HG03469 (cell line): ENCODE results near the gene LEMD2.

Source experiments
- ATAC-seq: cut with Tn5 transposase; IDR thresholded peaks from one replicate; pipeline ENCODE4 v1.9.1; 2021; ENCODE audit warnings: mild to moderate bottlenecking, moderate library complexity, moderate number of reproducible peaks; ENCODE audit not compliant: unreplicated experiment

The LEMD2 gene

DNA sequence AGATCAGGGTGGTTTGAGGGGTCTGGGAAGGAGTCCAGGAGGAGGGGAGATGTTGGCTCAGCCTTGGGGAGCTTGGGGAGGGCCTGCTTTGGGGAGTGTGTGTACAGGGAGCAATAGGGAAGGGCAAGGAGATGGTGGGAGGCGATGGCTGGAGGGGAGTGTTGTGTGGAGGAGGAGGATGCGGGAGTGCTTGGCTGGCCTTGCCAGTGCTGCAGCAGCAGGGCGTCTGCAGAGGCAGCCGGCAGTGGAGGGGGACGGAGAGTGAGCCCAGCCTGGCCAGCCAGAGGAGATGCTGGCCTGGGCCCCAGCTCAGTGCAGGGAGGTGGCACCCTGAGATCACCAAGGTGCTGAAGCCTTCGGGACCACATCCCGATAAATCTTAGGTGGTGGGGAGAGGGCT, 46.1 kb downstream of the LEMD2 start:
- no peak for ATAC-seq

DNA sequence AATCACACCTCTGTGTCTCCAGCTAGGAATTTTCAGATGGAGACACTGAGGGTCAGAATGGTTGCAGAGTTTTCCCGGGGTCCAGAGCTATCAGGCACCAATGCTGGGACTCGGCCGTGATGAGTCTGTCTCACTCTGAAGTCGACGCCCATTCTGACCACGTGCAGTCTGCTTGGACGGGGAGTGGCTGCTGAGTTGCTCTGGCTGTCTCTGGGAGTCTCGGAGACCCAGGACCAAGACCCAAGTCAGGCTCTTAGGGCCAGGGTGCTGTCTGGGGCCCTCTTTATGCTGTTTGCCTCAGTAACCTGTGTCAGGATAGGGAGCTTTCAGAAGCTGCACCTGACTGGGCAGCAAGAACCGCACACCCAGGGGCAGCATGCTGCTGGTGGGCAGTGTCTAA, 46.8 kb downstream of the LEMD2 start:
- ATAC-seq: no peak

DNA sequence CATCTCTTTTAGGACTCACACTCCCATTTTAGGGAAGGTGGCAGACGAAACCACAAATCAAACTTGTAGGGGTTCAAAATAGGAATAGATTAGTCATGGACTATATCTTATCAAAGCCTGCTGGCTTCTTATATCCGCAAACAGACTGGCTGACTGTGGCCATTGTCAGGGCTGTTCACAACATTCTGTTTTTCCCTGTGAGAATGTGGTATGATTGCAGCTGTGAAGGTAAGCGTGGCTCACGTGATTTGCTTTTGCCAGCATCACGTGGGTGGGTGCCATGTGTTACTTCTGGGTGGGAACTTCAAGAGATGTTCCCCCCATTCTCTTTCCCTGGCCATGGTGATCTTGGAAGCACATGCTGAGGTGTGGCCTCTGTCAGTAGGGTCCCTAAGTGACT, 48.1 kb downstream of the LEMD2 start:
- ATAC-seq: no peak

DNA sequence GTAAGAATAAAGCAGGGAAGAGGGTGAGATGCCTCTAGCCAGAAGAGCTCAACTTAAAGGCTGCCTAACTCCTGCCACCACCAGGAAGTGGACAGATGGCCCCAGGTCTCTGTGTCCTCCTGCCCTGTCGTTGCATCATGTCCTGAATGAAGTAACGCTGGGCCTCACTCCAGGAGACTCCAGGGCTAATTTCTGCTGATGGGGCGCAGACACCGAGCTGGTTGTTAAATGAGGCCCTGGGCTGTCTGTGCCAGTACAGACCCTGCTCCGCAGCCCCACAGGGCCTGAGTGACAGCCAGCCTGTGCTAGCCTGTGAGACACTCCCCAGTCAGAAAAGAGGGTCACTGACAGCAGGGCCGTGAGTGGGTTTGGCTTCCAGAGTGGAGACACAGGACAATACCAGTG, 48.7 kb downstream of the LEMD2 start:
- no peak for ATAC-seq

DNA sequence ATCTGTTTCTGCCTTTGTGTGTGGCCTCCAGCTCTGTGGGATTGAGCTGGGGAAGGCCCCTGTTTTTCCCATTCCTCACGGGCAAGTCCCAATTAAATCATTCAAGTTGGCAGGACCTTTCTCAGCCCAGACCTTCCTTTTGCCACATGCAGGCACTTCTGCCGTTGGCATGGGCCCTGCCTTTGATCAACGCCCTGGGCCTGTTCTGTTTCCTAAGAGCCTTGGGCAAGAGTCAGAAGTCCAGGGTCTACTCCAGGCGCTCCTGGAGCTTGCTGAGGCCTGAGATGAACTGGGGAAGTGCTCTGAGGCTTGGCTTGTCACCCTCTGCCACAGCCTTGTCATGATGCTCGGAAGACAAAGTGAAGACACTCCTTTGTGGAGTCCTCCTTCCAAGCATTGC, 49.4 kb downstream of the LEMD2 start:
- ATAC-seq: no peak

DNA sequence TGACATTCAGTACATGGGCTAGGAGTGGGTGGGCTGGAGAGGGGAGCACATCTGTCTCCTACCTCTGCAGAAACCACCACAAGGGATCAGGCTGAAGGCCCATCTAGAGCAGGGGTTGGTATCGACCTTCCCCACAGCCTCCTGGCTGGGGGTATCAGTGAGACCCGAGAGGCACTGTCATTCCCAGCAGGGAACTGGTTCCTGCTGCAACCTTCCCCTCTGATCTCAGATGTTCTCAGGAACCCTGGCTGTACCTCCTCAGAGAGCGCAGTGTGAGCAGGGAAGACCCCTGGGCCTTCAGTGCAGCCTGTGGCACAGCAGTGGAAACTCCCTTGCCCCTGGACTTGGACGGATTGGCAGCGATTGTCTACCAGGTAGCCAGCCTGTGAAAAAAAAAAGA, 50.1 kb downstream of the LEMD2 start:
- no peak for ATAC-seq

DNA sequence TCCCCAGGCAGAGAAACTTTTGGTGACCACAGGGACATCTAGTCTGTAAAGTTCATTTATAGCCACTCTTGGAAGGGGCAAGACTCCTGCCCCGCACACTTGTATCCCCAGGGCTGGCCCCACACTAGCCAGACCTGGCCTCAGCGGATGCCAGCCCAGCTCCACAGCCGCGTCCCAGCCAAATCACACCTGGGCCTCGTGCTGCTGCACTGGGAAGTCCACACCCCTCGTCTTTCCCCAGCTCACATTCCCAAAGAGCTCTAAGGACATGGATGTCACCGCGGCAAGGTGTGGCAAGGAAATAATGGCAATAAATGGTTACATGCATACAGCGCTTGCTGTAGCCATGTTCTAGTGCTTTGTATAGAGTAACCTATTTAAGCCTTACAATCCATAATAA, 50.8 kb downstream of the LEMD2 start:
- ATAC-seq: no peak

DNA sequence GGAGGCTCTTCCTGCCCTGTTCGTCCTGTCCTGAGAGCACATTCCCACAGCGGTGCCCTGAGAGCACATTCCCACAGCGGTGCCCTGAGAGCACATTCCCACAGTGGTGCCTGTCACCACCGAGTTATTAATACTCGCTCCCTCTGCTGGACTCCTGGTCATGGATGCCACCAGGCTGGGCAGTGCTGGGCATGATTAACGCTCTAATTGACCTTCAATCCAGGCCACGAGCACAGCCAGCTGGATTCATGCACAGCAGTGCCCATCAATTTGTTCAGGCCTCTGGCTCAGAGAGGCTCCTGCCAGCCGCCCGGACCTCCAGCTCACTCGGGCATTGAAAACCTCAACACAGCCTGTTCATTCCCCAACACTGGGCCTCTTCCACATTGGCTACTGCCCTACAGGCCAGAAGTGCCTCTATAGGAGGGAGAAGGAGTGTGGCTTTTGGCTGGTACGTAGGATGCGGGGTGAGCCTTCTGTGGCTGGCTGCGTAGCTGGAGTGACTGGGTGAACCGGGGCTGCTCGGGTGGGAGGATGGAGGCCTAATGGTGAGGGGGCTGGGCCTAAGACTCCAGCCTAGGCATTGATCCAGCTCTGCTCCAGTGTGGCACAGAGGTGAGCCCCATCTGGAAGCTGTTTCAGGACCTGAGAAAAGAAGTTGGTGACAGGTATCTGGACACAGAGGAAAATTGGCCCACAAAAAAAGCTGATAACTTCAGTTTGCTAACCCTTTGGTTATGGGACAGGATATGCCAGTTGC, 51.5 kb downstream of the LEMD2 start:
- ATAC-seq: no peak

DNA sequence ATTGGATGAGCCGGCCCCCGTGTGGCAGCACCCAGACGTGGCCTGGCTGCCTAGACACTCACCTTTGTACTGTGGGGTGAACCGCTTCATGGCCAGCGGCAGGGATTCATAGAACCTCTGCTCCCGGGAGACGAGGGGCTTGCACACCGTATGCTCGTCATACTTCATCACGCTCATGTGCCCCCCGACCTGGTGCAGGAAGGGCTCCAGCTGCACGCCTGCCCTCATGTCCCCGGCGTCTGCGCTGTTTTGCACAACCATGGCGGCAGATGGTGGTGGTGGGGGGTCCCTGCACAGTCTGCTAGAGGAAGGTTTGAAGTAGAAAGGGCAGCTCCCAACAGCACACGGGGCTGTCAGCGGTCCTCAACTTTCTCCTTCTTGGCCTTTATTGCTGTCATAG, 53.7 kb downstream of the LEMD2 start:
- ATAC-seq: no peak

DNA sequence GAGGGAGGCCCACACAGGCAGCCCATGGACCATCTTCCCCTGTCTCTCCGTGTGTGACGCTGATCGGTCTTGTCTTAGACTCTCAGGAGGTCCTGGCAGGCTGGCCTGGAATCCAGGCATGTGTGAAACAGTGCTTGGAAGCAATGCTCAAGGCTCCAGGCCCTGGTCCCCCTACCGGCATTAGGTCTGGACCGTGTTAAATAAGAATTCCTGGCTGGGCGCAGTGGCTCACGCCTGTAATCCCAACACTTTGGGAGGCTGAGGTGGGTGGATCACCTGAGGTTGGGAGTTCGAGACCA, 55.3 kb downstream of the LEMD2 start:
- no peak for ATAC-seq

DNA sequence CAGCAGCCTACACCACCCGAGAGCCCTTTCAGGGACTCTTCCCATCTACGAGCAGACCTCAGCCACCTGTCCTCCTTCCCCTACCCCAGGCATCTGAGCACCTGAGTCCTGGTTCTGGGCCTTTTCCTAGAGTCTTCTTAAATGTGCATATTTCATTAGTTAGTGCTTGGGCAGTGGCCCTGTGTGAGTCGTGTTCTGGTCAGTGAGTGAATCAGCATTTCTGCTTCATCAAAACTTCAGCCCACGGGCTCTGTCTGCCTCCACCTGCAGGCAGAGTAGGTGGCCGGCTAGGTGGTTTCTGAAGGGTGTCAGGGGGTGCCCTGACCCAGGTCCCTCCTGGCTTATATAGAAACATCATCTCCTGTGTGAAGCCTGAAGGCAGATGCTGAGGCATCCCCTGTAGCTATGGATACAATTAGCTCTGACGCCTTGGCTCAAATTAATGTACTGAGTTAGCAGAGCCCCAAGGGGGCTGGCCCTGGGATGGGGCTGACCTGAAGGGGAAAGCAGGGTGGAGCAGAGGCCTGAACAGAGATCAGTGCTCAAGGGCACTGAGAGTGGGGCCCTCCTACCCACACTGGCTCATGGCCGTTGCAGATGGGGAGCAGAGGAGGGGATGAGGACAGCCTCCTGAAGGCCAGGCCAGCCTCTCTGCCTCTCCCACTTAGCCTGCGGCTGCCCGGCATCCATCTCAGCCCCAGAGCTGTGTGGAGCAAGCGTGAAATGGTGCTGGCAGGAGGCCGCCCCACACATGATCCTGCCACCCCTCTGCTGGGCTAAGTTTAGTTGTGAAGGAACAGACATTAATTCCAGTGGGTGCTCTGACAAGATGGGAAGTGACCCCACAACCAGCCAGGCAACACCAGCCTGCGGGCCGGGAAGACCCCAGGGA, 55.9 kb downstream of the LEMD2 start:
- no peak for ATAC-seq

DNA sequence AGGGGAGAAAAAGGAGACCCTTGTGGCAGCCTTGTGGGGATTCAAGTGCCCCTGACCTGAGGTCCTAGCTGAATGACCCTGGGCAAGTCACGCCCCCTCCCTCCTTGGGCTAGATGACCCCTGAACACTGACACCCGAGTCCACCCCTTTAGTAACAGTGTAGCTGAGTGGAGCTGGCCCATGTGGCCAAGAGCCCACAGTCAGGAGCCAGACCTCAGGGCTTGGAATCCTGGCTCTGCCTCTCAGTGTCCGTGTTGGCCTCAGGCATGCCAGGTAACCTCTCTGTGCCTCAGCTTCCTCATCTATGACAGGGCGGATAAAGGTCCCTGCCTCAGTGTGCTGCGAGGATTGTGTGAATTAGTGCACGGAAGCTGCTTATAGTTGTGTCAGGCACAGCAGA, 56.5 kb downstream of the LEMD2 start:
- no peak for ATAC-seq

DNA sequence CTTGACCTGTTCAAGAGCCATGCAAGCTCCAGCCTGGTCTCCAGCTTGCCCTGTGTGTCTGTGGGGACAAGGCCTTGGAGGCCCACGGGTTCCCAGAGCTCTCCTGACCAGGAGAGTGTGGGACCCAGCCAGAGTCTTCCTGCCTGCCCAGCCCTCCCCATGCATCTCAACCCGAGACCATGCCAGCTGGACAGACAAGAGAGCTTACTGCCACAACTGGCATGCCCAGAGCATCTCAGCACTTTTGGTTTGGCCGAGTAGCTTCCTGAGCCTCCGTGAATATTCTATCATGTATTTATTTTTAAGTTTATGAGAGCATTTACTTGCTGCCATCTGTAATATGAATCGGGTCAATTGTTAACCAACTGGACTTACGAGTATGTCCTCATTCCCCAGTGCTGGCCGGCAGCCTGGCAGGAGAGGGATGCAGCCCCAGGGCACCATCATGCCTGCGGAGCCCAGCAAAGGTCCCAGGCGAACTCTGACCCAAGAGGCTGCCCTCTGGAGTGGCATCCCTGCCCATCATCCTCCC, 57.1 kb downstream of the LEMD2 start:
- ATAC-seq: no peak

DNA sequence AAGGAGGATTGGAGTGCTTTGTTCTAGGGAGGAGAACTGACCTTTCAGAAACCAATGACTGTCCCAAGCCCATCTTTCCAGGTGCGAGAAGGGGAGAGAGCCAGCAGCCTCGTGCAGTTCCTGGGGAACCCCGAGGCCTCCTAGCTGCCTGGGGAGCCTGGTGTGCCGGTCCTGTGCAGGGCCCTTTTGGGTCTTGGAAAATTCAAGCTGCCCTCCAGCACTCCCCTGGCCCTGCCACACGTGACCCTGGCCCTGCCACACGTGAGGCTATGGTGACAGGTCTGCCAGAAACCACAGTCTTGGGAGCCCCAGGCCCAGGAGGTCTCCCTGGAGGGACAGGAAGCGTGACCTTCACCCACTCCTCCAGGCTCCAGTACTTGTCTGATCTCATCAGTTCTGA, 57.9 kb downstream of the LEMD2 start:
- no peak for ATAC-seq

DNA sequence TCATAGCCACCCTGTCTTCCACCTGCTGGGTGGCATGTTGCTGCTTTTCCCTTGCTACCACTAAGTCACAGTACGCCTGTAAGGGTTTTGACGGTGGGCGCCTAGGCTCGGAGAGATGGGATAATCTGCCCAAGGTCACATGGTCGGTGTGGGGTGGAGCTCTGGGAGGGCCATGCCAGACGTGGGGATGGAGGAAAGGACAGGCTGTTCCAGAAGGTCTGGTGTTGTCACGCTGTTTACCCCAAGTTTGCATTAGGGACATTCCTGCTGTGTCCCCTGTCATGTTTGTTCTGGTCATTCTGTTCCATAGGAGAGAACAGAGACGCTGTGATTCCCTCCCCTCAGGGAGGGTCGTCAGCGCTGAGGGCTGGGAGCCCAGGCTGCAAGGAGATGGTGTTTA, 58.3 kb downstream of the LEMD2 start:
- ATAC-seq: no peak

DNA sequence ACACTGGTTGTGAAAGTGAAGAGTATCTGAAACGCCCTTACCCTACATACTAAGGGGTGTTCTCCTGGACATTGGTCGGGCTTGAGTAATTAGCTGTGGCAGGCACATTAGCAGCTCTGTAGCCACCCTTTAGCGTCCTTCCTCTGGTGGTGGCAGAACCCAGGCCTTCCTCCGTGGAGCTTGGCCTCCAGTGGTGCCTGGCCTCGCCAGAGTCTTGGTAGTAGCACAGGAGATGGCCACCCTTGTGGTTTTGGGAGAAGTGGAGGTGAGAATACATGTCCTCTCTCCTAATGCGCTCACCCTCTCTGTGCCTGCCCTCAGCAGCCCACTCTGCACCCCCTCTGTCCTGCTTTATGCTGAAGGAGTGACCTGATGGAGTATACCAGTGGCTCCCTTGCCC, 59.9 kb downstream of the LEMD2 start:
- ATAC-seq: no peak

DNA sequence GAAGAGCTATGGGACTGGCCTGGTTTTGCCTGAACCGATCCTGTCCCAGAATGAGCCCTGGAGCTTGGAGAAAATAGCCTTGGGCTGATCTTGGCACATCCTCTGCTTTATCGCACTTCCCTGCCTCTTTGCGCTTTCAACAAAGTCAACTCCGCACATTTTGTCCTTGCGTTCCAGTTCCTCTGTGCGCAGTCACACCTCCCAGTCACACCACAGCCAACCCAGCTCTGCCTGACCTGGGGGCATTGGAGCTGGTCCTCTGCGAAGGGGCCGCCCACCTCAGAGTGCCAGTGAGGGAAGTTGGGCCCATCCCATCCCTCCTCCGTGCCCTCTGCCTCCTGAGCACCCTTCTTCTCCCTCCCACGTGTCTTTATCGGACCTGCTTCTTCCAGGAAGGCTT, 60.5 kb downstream of the LEMD2 start:
- ATAC-seq: no peak

DNA sequence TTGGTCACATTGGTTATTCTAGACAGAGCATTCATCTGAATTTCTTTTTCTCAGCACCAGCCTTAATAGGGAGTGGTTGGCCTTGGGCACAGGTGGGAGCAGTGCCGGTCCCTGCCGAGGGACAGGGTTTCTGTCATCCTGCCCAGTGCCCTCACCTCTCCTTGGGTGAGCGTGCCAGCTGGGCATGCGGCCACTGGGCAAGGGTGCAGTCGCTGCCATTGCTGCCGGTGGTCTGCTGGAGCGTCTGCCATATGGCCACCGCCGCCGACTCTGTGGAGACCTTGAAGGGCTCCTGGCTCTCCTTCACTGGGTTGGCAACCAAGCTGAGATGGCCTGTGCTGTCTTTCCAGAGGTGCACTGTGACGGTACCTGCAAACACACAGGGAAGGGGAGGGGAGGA, 61.0 kb downstream of the LEMD2 start:
- ATAC-seq: no peak

DNA sequence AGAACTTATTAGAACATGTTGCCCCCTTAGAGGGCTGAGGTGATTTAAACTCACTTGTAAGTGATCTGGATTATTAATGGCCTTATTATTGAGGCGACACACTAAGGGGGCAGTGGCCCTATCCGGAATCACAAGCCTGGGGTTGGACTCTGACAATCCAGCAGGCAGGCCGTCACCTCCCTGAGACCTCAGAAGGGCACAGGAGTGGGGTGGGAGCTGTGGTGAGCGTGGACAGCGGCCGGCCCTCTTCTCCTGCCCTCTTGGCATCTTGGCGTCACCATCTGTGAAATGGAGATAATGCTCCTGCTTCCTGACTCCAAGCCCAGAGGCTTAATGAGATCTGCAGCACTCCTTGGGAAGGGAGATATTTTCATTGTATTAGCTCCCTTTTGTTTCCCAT, 61.8 kb downstream of the LEMD2 start:
- no peak for ATAC-seq

DNA sequence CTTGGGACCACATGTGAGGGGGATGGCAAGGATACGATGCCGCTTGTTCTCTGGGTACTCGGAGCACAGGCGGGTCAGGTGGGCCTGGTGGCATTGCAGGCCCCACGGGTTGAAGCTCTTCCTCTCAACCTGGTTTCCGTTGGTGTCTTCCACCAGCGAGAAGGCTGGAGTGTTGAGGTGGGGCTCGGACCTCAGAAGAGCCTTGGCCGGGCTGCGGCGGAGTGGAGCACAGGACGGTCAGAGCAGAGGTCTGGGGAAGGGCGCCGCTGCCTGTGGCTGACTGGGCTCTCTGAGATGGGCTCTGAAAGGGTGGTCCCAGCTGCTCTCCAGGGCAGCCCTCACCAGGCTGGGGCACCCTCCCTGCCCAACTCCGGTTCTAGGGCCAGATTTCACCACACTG, 62.2 kb downstream of the LEMD2 start:
- no peak for ATAC-seq

DNA sequence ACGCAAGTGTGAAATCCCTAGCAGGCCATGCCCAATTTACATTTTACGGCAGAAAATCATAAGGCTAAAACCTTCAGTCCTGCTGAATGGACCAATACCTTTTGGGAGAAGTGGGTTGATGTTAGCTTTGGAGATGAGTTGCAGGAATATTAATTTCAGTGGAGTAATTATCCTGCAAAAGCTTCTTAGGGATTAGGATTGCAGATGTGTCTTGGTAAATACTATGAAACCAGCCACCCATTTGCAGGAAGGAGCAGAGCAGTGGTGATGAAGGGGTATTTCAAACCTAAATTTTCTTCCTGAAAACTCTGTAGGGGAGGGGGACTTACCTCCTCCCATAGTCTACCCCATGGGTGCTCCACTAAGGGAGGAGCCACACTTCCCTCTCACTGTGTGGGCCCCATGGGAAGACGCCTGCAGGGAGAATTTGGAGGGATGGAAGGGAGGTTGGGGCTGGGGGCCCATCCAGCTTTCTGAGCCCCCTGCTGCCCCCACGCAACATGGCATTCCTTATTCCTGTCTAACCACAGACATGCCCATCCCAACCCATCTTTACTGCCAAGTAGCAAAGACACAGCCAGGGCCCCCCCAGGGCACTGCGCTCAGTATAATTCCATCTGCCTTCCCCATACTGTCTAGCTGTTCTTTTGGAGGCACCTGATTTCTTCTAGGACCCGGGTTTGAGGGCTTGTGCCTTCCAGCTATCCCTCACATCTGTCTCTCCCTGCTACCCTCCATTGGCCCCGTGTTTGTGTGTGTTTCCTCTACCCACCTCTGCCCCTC, 62.8 kb downstream of the LEMD2 start:
- no peak for ATAC-seq

DNA sequence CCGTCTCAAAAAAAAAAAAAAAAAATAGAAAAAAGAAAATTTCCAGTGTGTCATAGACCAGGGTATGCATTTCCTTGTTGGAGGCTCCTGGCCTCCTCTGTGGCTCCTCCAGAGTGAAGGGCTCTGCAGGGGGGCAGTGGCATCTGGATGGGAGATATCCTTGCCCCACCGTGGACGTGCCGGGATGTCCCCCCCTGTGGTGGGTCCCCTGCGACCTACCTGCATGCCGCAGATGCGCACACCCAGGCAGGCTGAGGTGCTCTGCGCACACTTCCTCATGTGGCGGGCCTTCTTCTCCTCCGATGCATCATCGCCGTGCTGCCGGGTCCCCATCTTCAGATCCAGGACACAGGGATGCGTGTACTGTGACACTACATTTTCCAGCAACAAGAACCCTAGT, 63.7 kb downstream of the LEMD2 start:
- ATAC-seq: no peak
